ENCODE data around the gene GNG3.

The GNG3 gene

GRCh38 chr11:62708793-62709192 is 1.3 kb downstream of the GNG3 start:
- Histone ChIP-seq H3K36me3 (ENCODE audit: control insufficient read depth, insufficient read depth, low read length) (peaks cover 37% of the 10 kb centered on the region), H3K9ac (ENCODE audit: low read length) (peak overlapping the region; percentile 86), H3K4me1 (ENCODE audit: control insufficient read depth, insufficient read depth, low read length) (peaks cover 22% of the 10 kb centered on the region), H3K27ac (ENCODE audit: low read depth, low read length) (no peak overlapping the region), H3K9me3 (ENCODE audit: control insufficient read depth, insufficient read depth, low read depth, low read length) (no peaks in the 10 kb centered on the region), H3K4me3 (ENCODE audit: low read depth, low read length) (peak overlapping the region; percentile 85), H3K27me3 (ENCODE audit: control insufficient read depth, insufficient read depth, low read length) (no peaks in the 10 kb centered on the region)

- Histone ChIP-seq H3K9ac (ENCODE audit: low read length) (peak overlapping the region; percentile 97), H3K27ac (ENCODE audit: low read depth, low read length) (peak overlapping the region; percentile 96), H3K36me3 (ENCODE audit: control insufficient read depth, insufficient read depth, low read length) (peaks cover 42% of the 10 kb centered on the region), H3K27me3 (ENCODE audit: control insufficient read depth, insufficient read depth, low read length) (no peaks in the 10 kb centered on the region), H3K9me3 (ENCODE audit: control insufficient read depth, insufficient read depth, low read depth, low read length) (no peaks in the 10 kb centered on the region), H3K4me1 (ENCODE audit: control insufficient read depth, insufficient read depth, low read length) (peaks cover 22% of the 10 kb centered on the region), H3K4me3 (ENCODE audit: low read depth, low read length) (peak overlapping the region; percentile 85)
Observed at GRCh38 chr11:62709247-62710000, 1.9 kb downstream of the GNG3 start.

- Histone ChIP-seq H3K27ac (ENCODE audit: low read depth, low read length) (peak overlapping the region; percentile 96), H3K4me3 (ENCODE audit: low read depth, low read length) (peak overlapping the region; percentile 85), H3K4me1 (ENCODE audit: control insufficient read depth, insufficient read depth, low read length) (peaks cover 22% of the 10 kb centered on the region), H3K27me3 (ENCODE audit: control insufficient read depth, insufficient read depth, low read length) (no peaks in the 10 kb centered on the region), H3K9ac (ENCODE audit: low read length) (peak overlapping the region; percentile 97), H3K9me3 (ENCODE audit: control insufficient read depth, insufficient read depth, low read depth, low read length) (no peaks in the 10 kb centered on the region), H3K36me3 (ENCODE audit: control insufficient read depth, insufficient read depth, low read length) (peaks cover 46% of the 10 kb centered on the region)
Observed at GRCh38 chr11:62710001-62710345, 2.5 kb downstream of the GNG3 start.

- H3K4me1 ChIP-seq (ENCODE audit: control insufficient read depth, insufficient read depth, low read length), result peaks cover 16% of the 10 kb centered on the region
- H3K36me3 ChIP-seq (ENCODE audit: control insufficient read depth, insufficient read depth, low read length), result peaks cover 65% of the 10 kb centered on the region
- H3K4me3 ChIP-seq (ENCODE audit: low read depth, low read length), result no peak overlapping the region
- no peak overlapping the region for H3K27ac ChIP-seq (ENCODE audit: low read depth, low read length)
- no peaks in the 10 kb centered on the region for H3K9me3 ChIP-seq (ENCODE audit: control insufficient read depth, insufficient read depth, low read depth, low read length)
- H3K27me3 ChIP-seq (ENCODE audit: control insufficient read depth, insufficient read depth, low read length), result no peaks in the 10 kb centered on the region
- H3K9ac ChIP-seq (ENCODE audit: low read length), result no peak overlapping the region
Observed at GRCh38 chr11:62712276-62712812, 4.9 kb downstream of the GNG3 start.

- no peaks in the 10 kb centered on the region for H3K9me3 ChIP-seq (ENCODE audit: control insufficient read depth, insufficient read depth, low read depth, low read length)
- no peak overlapping the region for H3K27ac ChIP-seq (ENCODE audit: low read depth, low read length)
- H3K4me3 ChIP-seq (ENCODE audit: low read depth, low read length), result no peak overlapping the region
- H3K27me3 ChIP-seq (ENCODE audit: control insufficient read depth, insufficient read depth, low read length), result no peaks in the 10 kb centered on the region
- H3K36me3 ChIP-seq (ENCODE audit: control insufficient read depth, insufficient read depth, low read length), result peaks cover 71% of the 10 kb centered on the region
- H3K9ac ChIP-seq (ENCODE audit: low read length), result no peak overlapping the region
- peaks cover 16% of the 10 kb centered on the region for H3K4me1 ChIP-seq (ENCODE audit: control insufficient read depth, insufficient read depth, low read length)
Observed at GRCh38 chr11:62712861-62713260, 5.4 kb downstream of the GNG3 start.

- no peak overlapping the region for H3K27ac ChIP-seq (ENCODE audit: low read depth, low read length)
- H3K27me3 ChIP-seq (ENCODE audit: control insufficient read depth, insufficient read depth, low read length), result no peaks in the 10 kb centered on the region
- peaks cover 75% of the 10 kb centered on the region for H3K36me3 ChIP-seq (ENCODE audit: control insufficient read depth, insufficient read depth, low read length)
- no peak overlapping the region for H3K4me3 ChIP-seq (ENCODE audit: low read depth, low read length)
- H3K4me1 ChIP-seq (ENCODE audit: control insufficient read depth, insufficient read depth, low read length), result peaks cover 12% of the 10 kb centered on the region
- no peaks in the 10 kb centered on the region for H3K9me3 ChIP-seq (ENCODE audit: control insufficient read depth, insufficient read depth, low read depth, low read length)
- no peak overlapping the region for H3K9ac ChIP-seq (ENCODE audit: low read length)
Observed at GRCh38 chr11:62713343-62713742, 5.9 kb downstream of the GNG3 start.

- H3K36me3 ChIP-seq (ENCODE audit: control insufficient read depth, insufficient read depth, low read length), result peaks cover 91% of the 10 kb centered on the region
- H3K9ac ChIP-seq (ENCODE audit: low read length), result no peak overlapping the region
- H3K4me3 ChIP-seq (ENCODE audit: low read depth, low read length), result no peak overlapping the region
- no peaks in the 10 kb centered on the region for H3K27me3 ChIP-seq (ENCODE audit: control insufficient read depth, insufficient read depth, low read length)
- H3K4me1 ChIP-seq (ENCODE audit: control insufficient read depth, insufficient read depth, low read length), result peaks cover 2% of the 10 kb centered on the region; the same call in 1 of the 2 replicates
- H3K9me3 ChIP-seq (ENCODE audit: control insufficient read depth, insufficient read depth, low read depth, low read length), result no peaks in the 10 kb centered on the region
- no peak overlapping the region for H3K27ac ChIP-seq (ENCODE audit: low read depth, low read length)
Observed at GRCh38 chr11:62715150-62716130, 8.0 kb downstream of the GNG3 start.

- Histone ChIP-seq H3K27me3 (ENCODE audit: control insufficient read depth, insufficient read depth, low read length) (no peaks in the 10 kb centered on the region), H3K9me3 (ENCODE audit: control insufficient read depth, insufficient read depth, low read depth, low read length) (no peaks in the 10 kb centered on the region), H3K27ac (ENCODE audit: low read depth, low read length) (no peak overlapping the region), H3K4me3 (ENCODE audit: low read depth, low read length) (no peak overlapping the region), H3K4me1 (ENCODE audit: control insufficient read depth, insufficient read depth, low read length) (no peaks in the 10 kb centered on the region), H3K9ac (ENCODE audit: low read length) (no peak overlapping the region), H3K36me3 (ENCODE audit: control insufficient read depth, insufficient read depth, low read length) (peaks cover 94% of the 10 kb centered on the region)
Observed at GRCh38 chr11:62716206-62716605, 8.7 kb downstream of the GNG3 start.

GRCh38 chr11:62716816-62717215 is 9.3 kb downstream of the GNG3 start:
- H3K27ac ChIP-seq (ENCODE audit: low read depth, low read length), result no peak overlapping the region
- H3K36me3 ChIP-seq (ENCODE audit: control insufficient read depth, insufficient read depth, low read length), result peaks cover 95% of the 10 kb centered on the region
- H3K4me1 ChIP-seq (ENCODE audit: control insufficient read depth, insufficient read depth, low read length), result no peaks in the 10 kb centered on the region
- H3K9me3 ChIP-seq (ENCODE audit: control insufficient read depth, insufficient read depth, low read depth, low read length), result no peaks in the 10 kb centered on the region
- no peak overlapping the region for H3K9ac ChIP-seq (ENCODE audit: low read length)
- H3K4me3 ChIP-seq (ENCODE audit: low read depth, low read length), result no peak overlapping the region
- no peaks in the 10 kb centered on the region for H3K27me3 ChIP-seq (ENCODE audit: control insufficient read depth, insufficient read depth, low read length)

GRCh38 chr11:62719302-62719978 is 12.0 kb downstream of the GNG3 start:
- peaks cover 98% of the 10 kb centered on the region for H3K36me3 ChIP-seq (ENCODE audit: control insufficient read depth, insufficient read depth, low read length)
- no peaks in the 10 kb centered on the region; the same call in 1 of the 2 replicates for H3K4me1 ChIP-seq (ENCODE audit: control insufficient read depth, insufficient read depth, low read length)
- H3K9ac ChIP-seq (ENCODE audit: low read length), result no peak overlapping the region
- H3K9me3 ChIP-seq (ENCODE audit: control insufficient read depth, insufficient read depth, low read depth, low read length), result no peaks in the 10 kb centered on the region
- no peaks in the 10 kb centered on the region for H3K27me3 ChIP-seq (ENCODE audit: control insufficient read depth, insufficient read depth, low read length)
- H3K27ac ChIP-seq (ENCODE audit: low read depth, low read length), result no peak overlapping the region
- H3K4me3 ChIP-seq (ENCODE audit: low read depth, low read length), result no peak overlapping the region
